DND-41 (cell line): ENCODE data around the gene INO80E.

Experiments
- CTCF ChIP-seq: IDR thresholded peaks from 2 replicates; pipeline ENCODE4 v1.5.1; 2012; ENCODE audit warnings: borderline replicate concordance, low read length, moderate library complexity, mild to moderate bottlenecking; ENCODE audit not compliant: poor library complexity, severe bottlenecking; ENCODE audit errors: extremely low read depth
- EZH2 ChIP-seq: IDR thresholded peaks from 3 replicates; pipeline ENCODE4 v1.6.1; 2012; ENCODE audit warnings: borderline replicate concordance, low read depth, mild to moderate bottlenecking, moderate library complexity, low read length, inconsistent platforms; ENCODE audit not compliant: severe bottlenecking

GRCh38 chr16:30032083-30032819 lies 36.2 kb downstream of the INO80E start:
- peak; percentile 98 for TF ChIP-seq CTCF
- no peak for TF ChIP-seq EZH2
